ENCODE measurements around the gene SH3TC1. TPM values are rescaled to one million over a fixed set of nuclear protein-coding genes. Genes with fewer than 3 reads are reported as not detected.
A peak's percentile ranks its signal among the peaks of the same experiment; 100 is the strongest.

The SH3TC1 gene
- total RNA-seq, 1 donor from 2014 or later: 0.70 TPM

DNA sequence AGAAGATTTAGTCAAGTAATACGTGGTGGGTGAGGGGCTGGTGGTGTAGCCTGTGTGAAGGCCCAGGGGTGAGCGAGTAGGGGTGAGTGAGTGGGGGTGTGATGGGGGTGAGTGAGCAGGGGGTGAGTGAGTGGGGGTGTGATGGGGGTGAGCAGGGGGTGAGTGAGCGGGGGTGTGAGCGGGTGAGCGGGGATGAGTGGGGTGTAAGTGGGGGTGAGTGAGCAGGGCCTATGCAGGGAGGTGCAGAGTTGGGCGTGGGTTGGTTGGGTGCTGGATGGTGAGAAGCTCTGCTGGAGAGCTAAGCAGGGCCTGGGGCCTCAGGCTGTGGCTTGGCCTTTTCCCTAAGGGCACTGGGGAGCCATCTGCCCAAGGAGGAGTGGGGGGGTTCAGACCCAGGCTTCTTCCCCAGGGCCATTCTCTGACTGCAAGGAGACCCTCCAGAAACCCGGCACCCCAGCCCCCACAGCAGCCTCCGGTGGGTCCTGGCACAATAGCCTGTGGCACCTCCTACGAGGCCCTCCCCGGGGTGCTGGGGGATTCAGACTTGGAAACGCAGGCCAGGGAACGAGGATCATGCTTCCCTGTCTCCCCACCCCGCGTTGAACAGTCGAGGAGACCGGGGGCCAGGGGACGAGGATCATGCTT lies 30.4 kb downstream of the SH3TC1 start:
- TF ChIP-seq, protein P1, sequence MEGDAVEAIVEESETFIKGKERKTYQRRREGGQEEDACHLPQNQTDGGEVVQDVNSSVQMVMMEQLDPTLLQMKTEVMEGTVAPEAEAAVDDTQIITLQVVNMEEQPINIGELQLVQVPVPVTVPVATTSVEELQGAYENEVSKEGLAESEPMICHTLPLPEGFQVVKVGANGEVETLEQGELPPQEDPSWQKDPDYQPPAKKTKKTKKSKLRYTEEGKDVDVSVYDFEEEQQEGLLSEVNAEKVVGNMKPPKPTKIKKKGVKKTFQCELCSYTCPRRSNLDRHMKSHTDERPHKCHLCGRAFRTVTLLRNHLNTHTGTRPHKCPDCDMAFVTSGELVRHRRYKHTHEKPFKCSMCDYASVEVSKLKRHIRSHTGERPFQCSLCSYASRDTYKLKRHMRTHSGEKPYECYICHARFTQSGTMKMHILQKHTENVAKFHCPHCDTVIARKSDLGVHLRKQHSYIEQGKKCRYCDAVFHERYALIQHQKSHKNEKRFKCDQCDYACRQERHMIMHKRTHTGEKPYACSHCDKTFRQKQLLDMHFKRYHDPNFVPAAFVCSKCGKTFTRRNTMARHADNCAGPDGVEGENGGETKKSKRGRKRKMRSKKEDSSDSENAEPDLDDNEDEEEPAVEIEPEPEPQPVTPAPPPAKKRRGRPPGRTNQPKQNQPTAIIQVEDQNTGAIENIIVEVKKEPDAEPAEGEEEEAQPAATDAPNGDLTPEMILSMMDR (IDR thresholded peaks at IDR 0.05): no peak
- Mint-ChIP-seq H3K9me3 (ENCODE audit: unreplicated experiment) (no peaks in the 10 kb centered on the region), H3K4me1 (ENCODE audit: unreplicated experiment) (peaks cover 31% of the 10 kb centered on the region), H3K27me3 (ENCODE audit: unreplicated experiment) (no peaks in the 10 kb centered on the region), H3K36me3 (ENCODE audit: unreplicated experiment) (no peaks in the 10 kb centered on the region), H3K27ac (ENCODE audit: unreplicated experiment) (no peak overlapping the region), H3K4me3 (ENCODE audit: unreplicated experiment) (no peak overlapping the region)
- no peak for DNase-seq (ENCODE audit: extremely low spot score, unreplicated experiment)

DNA sequence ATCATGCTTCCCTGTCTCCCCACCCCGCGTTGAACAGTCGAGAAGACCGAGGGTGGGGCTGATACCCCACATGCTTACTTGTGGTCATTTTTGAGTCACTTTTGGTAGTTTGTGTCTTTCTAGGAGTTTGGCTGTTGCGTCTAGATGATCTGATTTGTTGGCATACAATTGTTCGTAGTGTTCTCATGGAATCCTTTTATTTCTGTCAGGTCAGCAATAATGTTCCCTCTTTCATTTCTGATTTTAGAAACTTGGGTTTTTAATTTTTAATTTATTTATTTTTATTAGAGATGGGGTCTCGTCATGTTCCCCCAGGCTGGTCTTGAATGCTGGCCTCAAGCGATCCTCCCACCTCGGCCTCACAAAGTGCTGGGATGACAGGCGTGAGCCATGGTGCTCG lies 30.9 kb downstream of the SH3TC1 start:
- H3K27ac Mint-ChIP-seq (ENCODE audit: unreplicated experiment): no peak overlapping the region
- peaks cover 1% of the 10 kb centered on the region for H3K36me3 Mint-ChIP-seq (ENCODE audit: unreplicated experiment)
- H3K9me3 Mint-ChIP-seq (ENCODE audit: unreplicated experiment): no peaks in the 10 kb centered on the region
- H3K27me3 Mint-ChIP-seq (ENCODE audit: unreplicated experiment): no peaks in the 10 kb centered on the region
- TF ChIP-seq, protein P1 (IDR thresholded peaks at IDR 0.05): no peak
- H3K4me1 Mint-ChIP-seq (ENCODE audit: unreplicated experiment): peaks cover 31% of the 10 kb centered on the region
- DNase-seq (ENCODE audit: extremely low spot score, unreplicated experiment): no peak
- H3K4me3 Mint-ChIP-seq (ENCODE audit: unreplicated experiment): no peak overlapping the region

DNA sequence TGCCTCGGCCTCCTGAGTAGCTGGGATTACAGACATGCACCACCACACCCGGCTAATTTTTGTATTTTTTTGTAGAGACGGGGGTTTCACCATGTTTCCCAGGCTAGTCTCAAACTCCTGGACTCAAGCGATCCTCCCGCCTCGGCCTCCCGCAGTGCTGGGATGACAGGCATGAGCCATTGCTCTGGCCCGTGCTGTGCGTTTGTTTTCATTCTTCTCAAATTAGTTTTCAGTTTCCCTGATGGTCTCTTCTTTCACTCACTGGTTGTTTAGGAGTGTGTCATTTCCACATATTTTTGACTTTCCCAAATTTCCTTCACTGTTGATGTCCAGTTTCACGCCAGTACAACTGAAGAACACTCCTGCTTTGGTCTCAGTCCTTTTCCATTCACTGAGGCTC lies 31.8 kb downstream of the SH3TC1 start:
- H3K36me3 Mint-ChIP-seq (ENCODE audit: unreplicated experiment): peaks cover 1% of the 10 kb centered on the region
- no peak for DNase-seq (ENCODE audit: extremely low spot score, unreplicated experiment)
- peaks cover 26% of the 10 kb centered on the region for H3K4me1 Mint-ChIP-seq (ENCODE audit: unreplicated experiment)
- no peaks in the 10 kb centered on the region for H3K27me3 Mint-ChIP-seq (ENCODE audit: unreplicated experiment)
- H3K9me3 Mint-ChIP-seq (ENCODE audit: unreplicated experiment): no peaks in the 10 kb centered on the region
- TF ChIP-seq, protein P1 (IDR thresholded peaks at IDR 0.05): no peak
- peak overlapping the region; percentile 69 for H3K27ac Mint-ChIP-seq (ENCODE audit: unreplicated experiment)
- no peak overlapping the region for H3K4me3 Mint-ChIP-seq (ENCODE audit: unreplicated experiment)

DNA sequence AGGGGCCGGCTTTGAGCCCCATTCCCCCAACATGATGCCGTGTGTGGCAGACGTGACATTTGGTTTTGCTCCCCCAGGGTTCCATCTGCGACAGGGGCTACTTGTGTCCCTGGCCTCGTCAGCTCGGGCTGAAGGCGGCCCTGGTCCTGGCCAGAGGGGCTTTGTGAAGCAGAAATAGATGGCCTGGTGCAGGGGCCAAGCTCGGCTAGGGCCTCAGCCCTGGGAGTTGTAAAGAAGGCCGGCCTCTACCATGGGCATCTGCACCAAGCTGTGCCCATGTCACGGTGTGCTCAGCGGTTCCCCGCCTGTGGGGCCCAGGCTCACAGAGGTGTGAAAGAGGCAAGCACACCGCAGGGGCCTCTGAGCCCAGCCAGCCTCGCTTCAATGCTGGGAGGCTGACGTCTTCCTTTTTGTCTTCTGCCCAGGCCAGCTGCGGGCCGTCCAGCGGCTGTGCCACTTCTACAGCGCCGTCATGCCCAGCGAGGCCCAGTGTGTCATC lies 32.5 kb downstream of the SH3TC1 start:
- Mint-ChIP-seq H3K9me3 (ENCODE audit: unreplicated experiment) (no peaks in the 10 kb centered on the region), H3K4me3 (ENCODE audit: unreplicated experiment) (no peak overlapping the region), H3K27ac (ENCODE audit: unreplicated experiment) (no peak overlapping the region), H3K27me3 (ENCODE audit: unreplicated experiment) (no peaks in the 10 kb centered on the region), H3K4me1 (ENCODE audit: unreplicated experiment) (peaks cover 21% of the 10 kb centered on the region), H3K36me3 (ENCODE audit: unreplicated experiment) (peaks cover 1% of the 10 kb centered on the region)
- no peak for DNase-seq (ENCODE audit: extremely low spot score, unreplicated experiment)
- TF ChIP-seq, protein P1 (IDR thresholded peaks at IDR 0.05): no peak

DNA sequence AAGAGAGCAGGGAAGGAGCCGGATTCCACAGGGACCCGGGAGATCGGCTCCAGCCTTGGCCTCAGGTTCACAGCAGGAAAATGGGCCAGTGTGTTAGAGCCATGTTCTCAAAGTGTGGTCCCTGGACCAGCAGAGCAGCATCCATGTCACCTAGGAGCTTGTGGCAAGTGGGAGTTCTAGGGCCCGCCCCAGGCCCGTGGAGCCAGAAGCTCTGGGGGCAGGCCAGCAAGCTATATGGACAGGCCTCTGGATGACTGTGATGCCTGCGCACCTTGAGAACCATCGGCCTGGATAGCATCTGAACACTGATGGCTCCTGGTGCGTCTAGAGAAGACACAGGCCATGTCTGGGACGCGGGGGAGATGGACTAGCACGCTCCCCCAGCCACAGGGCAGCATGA lies 33.7 kb downstream of the SH3TC1 start:
- H3K36me3 Mint-ChIP-seq (ENCODE audit: unreplicated experiment): peaks cover 1% of the 10 kb centered on the region
- TF ChIP-seq, protein P1 (IDR thresholded peaks at IDR 0.05): no peak
- no peaks in the 10 kb centered on the region for H3K27me3 Mint-ChIP-seq (ENCODE audit: unreplicated experiment)
- no peak for DNase-seq (ENCODE audit: extremely low spot score, unreplicated experiment)
- no peaks in the 10 kb centered on the region for H3K9me3 Mint-ChIP-seq (ENCODE audit: unreplicated experiment)
- H3K27ac Mint-ChIP-seq (ENCODE audit: unreplicated experiment): no peak overlapping the region
- H3K4me3 Mint-ChIP-seq (ENCODE audit: unreplicated experiment): no peak overlapping the region
- H3K4me1 Mint-ChIP-seq (ENCODE audit: unreplicated experiment): peaks cover 21% of the 10 kb centered on the region
